ENCODE data around the gene FKBP15. TPM values are rescaled to one million over a fixed set of nuclear protein-coding genes. Genes with fewer than 3 reads are reported as not detected.

The FKBP15 gene
- polyA plus RNA-seq, 1 donor (not counting 4 experiments of a cell fraction or from before 2014, with no cell fraction given), result 22.4 TPM

DNA sequence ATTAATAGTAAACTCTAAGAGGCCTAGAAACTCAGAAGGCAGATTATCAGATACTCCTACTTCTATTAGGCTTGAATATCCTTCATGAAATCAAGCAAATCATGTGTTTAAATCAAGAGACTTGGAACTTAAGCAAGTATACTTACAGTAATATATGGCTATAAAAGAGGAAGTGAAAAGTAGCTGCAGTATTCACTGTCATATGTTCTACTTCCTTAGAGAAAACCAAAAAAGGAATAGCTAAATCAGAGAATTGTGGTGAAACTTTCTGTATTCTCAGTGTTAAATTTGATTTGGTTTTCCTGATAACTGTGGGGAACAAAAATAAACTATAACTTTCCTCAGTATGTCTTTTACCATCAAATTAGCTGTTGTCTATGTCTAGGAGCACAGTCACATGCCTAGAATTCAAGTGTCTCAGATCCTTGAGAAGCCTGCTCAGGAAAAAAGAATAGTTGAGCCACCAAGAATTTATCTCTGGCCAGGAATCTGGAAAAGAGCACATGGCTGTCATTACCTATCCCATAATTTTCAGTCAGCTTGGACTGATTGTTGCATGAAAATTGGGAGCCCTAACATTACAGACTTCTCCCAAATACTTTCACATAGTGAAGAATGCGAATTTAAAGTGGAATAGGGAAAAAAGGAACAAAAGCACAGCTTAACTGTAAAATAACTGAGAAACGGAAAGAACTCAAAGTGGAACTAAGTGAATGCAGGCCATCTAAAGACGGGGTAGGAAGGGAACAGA is 1.7 kb downstream of the FKBP15 start:
- Histone ChIP-seq H3K4me1 (ENCODE audit: control insufficient read depth, extremely low read depth, insufficient read depth, low read length) (peaks cover 30% of the 10 kb centered on the region), H2AFZ (ENCODE audit: control insufficient read depth, low read length) (no peak overlapping the region), H4K20me1 (ENCODE audit: control insufficient read depth, extremely low read depth, insufficient read depth, low read length) (no peaks in the 10 kb centered on the region), H3K27me3 (ENCODE audit: control insufficient read depth, extremely low read depth, insufficient read depth, low read length) (no peaks in the 10 kb centered on the region), H3K27ac (ENCODE audit: control insufficient read depth, insufficient read depth, low read length) (peak overlapping the region; percentile 94), H3K4me3 (ENCODE audit: control insufficient read depth in 2 of 3, extremely low read depth in 1 of 3, insufficient read depth in 2 of 3, low read depth in 1 of 3, low read length in 3 of 3) (peak overlapping the region in 1 of 3 experiments; percentile 84), H3K9ac (ENCODE audit: control insufficient read depth, extremely low read depth, insufficient read depth, low read length) (no peak overlapping the region), H3K79me2 (ENCODE audit: control insufficient read depth, insufficient read depth, low read length) (peaks cover 79% of the 10 kb centered on the region), H3K4me2 (ENCODE audit: control insufficient read depth, extremely low read depth, insufficient read depth, low read depth, low read length) (peak overlapping the region; percentile 95), H3K9me1 (ENCODE audit: control insufficient read depth, extremely low read depth, insufficient read depth, low read length) (no peaks in the 10 kb centered on the region), H3K9me3 (ENCODE audit: control insufficient read depth, low read depth, low read length) (no peaks in the 10 kb centered on the region), H3K36me3 (ENCODE audit: control insufficient read depth in 2 of 2, extremely low read depth in 1 of 2, insufficient read depth in 2 of 2, low read length in 2 of 2) (peaks cover 0 to 8% of the 10 kb centered on the region in 2 experiments)
- dilution Hi-C loops (cut with MboI; ENCODE audit: extremely low pct_ligation_motif_present, low sequenced_read_pairs), result no loop called here
- no peak for FAIRE-seq
- DNase-seq (ENCODE audit: low read depth, low spot score), result no peak
- TF ChIP-seq EZH2 (IDR thresholded peaks at IDR 0.05; ENCODE audit: low read length), result no peak
- TF ChIP-seq, protein P1, sequence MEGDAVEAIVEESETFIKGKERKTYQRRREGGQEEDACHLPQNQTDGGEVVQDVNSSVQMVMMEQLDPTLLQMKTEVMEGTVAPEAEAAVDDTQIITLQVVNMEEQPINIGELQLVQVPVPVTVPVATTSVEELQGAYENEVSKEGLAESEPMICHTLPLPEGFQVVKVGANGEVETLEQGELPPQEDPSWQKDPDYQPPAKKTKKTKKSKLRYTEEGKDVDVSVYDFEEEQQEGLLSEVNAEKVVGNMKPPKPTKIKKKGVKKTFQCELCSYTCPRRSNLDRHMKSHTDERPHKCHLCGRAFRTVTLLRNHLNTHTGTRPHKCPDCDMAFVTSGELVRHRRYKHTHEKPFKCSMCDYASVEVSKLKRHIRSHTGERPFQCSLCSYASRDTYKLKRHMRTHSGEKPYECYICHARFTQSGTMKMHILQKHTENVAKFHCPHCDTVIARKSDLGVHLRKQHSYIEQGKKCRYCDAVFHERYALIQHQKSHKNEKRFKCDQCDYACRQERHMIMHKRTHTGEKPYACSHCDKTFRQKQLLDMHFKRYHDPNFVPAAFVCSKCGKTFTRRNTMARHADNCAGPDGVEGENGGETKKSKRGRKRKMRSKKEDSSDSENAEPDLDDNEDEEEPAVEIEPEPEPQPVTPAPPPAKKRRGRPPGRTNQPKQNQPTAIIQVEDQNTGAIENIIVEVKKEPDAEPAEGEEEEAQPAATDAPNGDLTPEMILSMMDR (optimal IDR thresholded peaks at IDR 0.05 in 1 of 3, IDR thresholded peaks at IDR 0.05 in 1 of 3, conservative IDR thresholded peaks at IDR 0.05 in 1 of 3; ENCODE audit: extremely low read depth in 1 of 3, insufficient read depth in 2 of 3, low read length in 3 of 3), result no peak

DNA sequence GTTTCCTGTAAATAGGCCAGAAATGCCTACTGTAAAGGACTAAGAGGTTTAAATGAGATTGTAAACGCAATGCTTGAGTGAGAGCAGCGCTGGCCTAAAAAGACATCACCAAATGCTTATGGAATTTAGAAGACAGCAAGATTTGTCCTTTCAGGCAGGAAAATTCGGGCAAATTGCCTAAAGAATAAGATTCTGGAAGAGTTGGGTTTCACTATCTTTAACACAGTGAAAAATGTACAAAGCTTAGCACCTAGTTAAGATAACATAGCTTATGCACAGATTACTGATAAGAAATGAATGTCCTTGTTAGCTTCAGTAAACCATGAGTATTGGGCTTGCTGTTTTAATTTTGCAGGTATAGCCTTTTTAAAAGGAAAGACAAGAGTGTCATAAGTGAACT is 4.7 kb downstream of the FKBP15 start:
- Histone ChIP-seq H3K9me3 (ENCODE audit: control insufficient read depth, low read depth, low read length) (no peaks in the 10 kb centered on the region), H3K4me3 (ENCODE audit: control insufficient read depth in 2 of 3, extremely low read depth in 1 of 3, insufficient read depth in 2 of 3, low read depth in 1 of 3, low read length in 3 of 3) (no peak overlapping the region), H3K4me2 (ENCODE audit: control insufficient read depth, extremely low read depth, insufficient read depth, low read depth, low read length) (no peak overlapping the region), H3K79me2 (ENCODE audit: control insufficient read depth, insufficient read depth, low read length) (peaks cover 71% of the 10 kb centered on the region), H3K27ac (ENCODE audit: control insufficient read depth, insufficient read depth, low read length) (no peak overlapping the region), H3K36me3 (ENCODE audit: control insufficient read depth in 2 of 2, extremely low read depth in 1 of 2, insufficient read depth in 2 of 2, low read length in 2 of 2) (peaks cover 0 to 3% of the 10 kb centered on the region in 2 experiments), H2AFZ (ENCODE audit: control insufficient read depth, low read length) (no peak overlapping the region), H3K4me1 (ENCODE audit: control insufficient read depth, extremely low read depth, insufficient read depth, low read length) (peaks cover 18% of the 10 kb centered on the region), H3K9me1 (ENCODE audit: control insufficient read depth, extremely low read depth, insufficient read depth, low read length) (no peaks in the 10 kb centered on the region), H4K20me1 (ENCODE audit: control insufficient read depth, extremely low read depth, insufficient read depth, low read length) (no peaks in the 10 kb centered on the region), H3K9ac (ENCODE audit: control insufficient read depth, extremely low read depth, insufficient read depth, low read length) (no peak overlapping the region), H3K27me3 (ENCODE audit: control insufficient read depth, extremely low read depth, insufficient read depth, low read length) (no peaks in the 10 kb centered on the region)
- FAIRE-seq (no peak), DNase-seq (ENCODE audit: low read depth, low spot score) (no peak)
- dilution Hi-C loops (cut with MboI; ENCODE audit: extremely low pct_ligation_motif_present, low sequenced_read_pairs), result no loop called here
- no peak for TF ChIP-seq EZH2 (IDR thresholded peaks at IDR 0.05; ENCODE audit: low read length)
- TF ChIP-seq, protein P1 (optimal IDR thresholded peaks at IDR 0.05 in 1 of 3, IDR thresholded peaks at IDR 0.05 in 1 of 3, conservative IDR thresholded peaks at IDR 0.05 in 1 of 3; ENCODE audit: extremely low read depth in 1 of 3, insufficient read depth in 2 of 3, low read length in 3 of 3), result no peak
